MM.1S (cell line): ENCODE results near the gene COL6A1.

Experiments
- EZH2 ChIP-seq: fragments of 300-600 bp; sonication (generic); optimal IDR thresholded peaks from 2 replicates; pipeline ENCODE3; 2017; ENCODE audit warnings: low read depth, mild to moderate bottlenecking, antibody characterized with exemption, low read length, mixed read lengths
- TF ChIP-seq, protein P1 (sequence below): fragments of 300-600 bp; sonication (generic); IDR thresholded peaks from 2 replicates; pipeline ENCODE4 v1.5.1; 2016; ENCODE audit warnings: antibody characterized with exemption, low read length, mixed read lengths

DNA sequence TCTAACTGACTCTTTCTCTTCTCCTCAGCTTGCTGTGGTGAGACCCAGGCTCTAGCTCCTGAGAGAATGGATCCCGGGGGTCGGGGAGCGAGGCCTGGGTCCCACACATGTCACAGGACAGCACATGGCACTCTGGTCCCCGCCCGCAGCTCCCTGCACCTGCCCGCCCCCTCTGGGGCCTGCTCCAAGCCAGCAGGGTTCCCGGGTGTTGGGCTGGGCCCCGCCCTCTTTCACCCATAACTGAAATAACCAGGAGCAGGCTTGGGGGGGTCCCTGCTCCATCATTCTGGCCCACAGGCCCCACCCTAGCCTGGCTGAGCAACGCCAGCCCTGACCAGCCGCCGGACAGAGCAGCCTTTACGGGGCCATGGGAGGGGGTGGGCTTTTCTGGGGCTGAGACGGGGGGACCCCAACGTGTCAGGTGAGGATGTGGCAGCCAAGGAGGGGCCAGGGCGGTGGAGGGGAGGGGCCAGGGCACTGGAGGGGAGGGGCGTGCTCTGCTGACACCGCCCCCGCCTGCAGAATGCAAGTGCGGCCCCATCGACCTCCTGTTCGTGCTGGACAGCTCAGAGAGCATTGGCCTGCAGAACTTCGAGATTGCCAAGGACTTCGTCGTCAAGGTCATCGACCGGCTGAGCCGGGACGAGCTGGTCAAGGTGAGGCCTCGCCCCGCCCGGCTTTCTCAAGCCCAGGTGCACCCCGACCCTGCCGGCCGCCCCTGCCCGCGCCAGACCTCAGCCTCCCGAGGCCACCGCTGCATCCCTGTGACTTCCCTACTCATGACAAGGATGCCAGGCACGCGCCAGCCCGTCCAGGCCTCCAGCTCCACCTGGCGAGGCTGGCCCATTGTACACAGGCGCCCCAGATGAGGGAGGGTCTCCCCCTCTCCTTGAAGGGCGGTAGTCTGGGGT lies 19.4 kb downstream of the COL6A1 start:
- no peak for TF ChIP-seq EZH2
- TF ChIP-seq, protein P1, sequence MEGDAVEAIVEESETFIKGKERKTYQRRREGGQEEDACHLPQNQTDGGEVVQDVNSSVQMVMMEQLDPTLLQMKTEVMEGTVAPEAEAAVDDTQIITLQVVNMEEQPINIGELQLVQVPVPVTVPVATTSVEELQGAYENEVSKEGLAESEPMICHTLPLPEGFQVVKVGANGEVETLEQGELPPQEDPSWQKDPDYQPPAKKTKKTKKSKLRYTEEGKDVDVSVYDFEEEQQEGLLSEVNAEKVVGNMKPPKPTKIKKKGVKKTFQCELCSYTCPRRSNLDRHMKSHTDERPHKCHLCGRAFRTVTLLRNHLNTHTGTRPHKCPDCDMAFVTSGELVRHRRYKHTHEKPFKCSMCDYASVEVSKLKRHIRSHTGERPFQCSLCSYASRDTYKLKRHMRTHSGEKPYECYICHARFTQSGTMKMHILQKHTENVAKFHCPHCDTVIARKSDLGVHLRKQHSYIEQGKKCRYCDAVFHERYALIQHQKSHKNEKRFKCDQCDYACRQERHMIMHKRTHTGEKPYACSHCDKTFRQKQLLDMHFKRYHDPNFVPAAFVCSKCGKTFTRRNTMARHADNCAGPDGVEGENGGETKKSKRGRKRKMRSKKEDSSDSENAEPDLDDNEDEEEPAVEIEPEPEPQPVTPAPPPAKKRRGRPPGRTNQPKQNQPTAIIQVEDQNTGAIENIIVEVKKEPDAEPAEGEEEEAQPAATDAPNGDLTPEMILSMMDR, result no peak
